ENCODE results near the gene VASP. TPM values are rescaled to one million over a fixed set of nuclear protein-coding genes. Genes with fewer than 3 reads are reported as not detected.

The VASP gene
- total RNA-seq, 2 donors from 2014 or later, result 48.4 to 91.7 TPM

DNA sequence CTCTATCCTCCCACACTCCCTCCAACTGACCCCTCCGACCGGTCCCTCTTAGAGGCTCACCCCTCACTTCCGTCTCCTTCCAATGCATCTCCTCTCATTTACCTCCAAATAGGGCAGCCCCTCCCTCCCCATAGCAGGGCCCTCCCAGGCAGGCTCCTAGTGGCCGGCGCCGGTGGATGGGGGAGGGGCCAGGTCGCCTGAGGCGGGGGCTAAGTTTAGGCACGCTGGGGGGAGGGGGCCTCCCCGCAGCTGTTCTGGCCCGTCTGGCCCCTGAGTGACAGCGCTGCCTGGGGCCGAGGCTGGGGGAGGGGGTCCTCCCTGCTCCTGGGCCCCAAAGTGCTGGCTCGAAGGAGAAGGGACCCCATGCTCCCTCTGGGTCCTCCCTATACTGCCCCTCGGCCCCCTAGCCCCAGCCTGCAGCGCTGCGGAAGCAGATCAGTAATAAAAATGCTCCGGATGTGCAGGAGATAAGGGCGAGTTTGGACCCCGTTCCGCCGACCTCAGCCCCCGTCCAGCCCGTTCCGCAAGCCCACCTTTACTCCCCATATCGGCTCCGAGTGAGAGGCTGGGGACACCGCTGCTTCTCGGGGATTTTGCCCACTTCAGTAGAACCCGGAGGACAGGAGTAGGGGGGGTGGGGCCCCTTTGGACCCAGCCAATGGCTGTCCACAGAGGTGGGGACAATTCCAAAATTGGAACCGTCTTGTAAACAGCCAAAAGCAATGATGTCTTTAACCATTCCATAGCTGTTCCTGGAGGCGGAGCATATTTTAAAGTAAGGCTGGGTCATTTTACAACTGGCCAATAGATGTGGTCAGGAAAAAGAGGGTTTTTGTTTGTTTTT is 14.4 kb upstream of the VASP start:
- ATAC-seq (peak; percentile 53 to 70), DNase-seq (peak; percentile 74)
- intact Hi-C loops (cut with DNase I), result no loop called here

GRCh38 chr19:45494261-45494916 is 12.9 kb upstream of the VASP start:
- ATAC-seq, result no peak
- intact Hi-C loops (cut with DNase I), result no loop called here
- DNase-seq, result no peak

- no peak for ATAC-seq
- intact Hi-C loops (cut with DNase I), result no loop called here
- DNase-seq, result no peak
Observed at GRCh38 chr19:45495178-45495577, 12.1 kb upstream of the VASP start.

GRCh38 chr19:45496349-45496953 is 10.8 kb upstream of the VASP start:
- intact Hi-C loops (cut with DNase I), result no loop called here
- ATAC-seq, result peak; percentile 29 to 36
- peak; percentile 56 for DNase-seq

GRCh38 chr19:45497791-45498190 is 9.5 kb upstream of the VASP start:
- intact Hi-C loops (cut with DNase I), result no loop called here
- ATAC-seq, result no peak
- no peak for DNase-seq

- peak in 1 of 2 donors; percentile 5 for ATAC-seq
- intact Hi-C loops (cut with DNase I), result no loop called here
- DNase-seq, result no peak
Observed at GRCh38 chr19:45498411-45499195, 8.7 kb upstream of the VASP start, which contains the start of gene PPM1N. Gene PPM1N (plus strand): TSS chr19:45498443. CDS start chr19:45498473, 30 bp downstream.

DNA sequence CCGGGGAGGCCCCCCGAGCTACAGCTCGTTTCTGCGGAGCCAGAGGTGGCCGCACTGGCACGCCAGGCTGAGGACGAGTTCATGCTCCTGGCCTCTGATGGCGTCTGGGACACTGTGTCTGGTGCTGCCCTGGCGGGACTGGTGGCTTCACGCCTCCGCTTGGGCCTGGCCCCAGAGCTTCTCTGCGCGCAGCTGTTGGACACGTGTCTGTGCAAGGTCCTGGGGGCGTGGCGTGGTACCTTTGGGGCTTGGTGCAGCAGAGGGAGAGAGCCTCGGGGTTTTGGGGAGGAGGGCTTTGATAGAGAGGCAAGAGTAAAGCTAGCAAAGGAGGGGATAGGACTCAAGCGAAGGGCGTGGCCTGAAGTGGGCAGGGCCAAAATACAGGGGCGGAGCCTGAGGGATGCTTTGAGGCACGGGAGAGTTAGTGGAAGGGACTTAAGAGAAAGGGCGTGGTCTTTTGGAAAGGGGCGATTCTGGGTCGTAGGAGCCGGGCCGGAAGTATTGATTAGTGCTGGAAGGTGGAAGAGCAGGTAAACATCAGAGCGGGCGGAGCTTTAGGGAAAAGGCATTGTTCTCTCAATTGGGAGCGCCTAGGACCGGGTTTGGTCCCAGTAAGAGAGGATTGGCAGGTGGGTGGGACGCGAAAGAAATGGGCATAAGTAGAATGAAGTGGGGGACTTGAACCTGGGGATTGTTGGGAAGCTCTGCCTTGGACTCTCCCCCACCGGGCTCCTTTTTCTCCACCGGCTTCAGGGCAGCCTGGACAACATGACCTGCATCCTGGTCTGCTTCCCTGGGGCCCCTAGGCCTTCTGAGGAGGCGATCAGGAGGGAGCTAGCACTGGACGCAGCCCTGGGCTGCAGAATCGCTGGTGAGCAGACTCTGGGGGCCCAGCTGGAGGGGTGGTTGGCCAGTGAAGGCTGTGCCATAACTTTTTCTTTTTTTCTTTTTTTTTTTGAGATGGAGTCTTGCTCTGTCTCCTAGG is 7.8 kb upstream of the VASP start:
- intact Hi-C loops (cut with DNase I), result no loop called here
- ATAC-seq (peak in 1 of 2 donors; percentile 11), DNase-seq (peak; percentile 57)

DNA sequence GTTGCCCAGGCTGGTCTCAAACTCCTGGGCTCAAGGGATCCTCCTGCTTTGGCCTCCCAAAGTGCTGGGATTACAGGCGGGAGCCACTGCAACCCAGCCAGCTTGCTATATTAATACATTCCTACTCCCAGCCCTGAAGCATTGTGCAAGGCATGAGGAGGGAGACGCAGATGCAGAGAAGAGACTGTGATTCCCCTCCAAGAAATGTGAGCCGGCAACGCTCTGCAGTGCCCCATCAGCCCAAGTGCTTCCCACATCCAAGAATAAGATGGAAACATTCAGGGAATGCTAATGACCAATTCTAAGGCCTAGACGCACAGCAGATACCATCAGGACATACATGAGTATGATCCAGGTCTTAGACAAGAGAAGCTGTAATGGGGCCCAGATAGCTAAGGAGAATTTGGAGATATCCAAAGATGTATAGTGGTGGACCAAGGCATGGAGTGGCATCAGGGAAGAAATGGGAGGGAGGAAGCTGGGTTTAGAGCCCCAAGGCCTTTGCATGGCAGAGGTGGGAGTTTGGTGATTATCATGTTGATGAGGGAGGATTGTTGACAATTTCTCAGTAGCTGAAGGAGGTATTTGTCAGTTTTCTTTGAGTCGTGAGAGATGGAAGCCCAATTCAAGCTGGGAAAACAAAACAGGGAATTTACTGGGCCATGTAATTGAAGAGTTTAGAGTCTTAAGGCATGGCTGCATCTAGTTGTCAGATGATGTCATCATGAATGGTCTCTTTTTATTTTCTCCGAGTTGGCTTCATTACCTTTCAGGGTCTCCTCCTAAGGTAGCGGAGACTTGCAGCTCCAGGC is 6.2 kb upstream of the VASP start:
- intact Hi-C loops (cut with DNase I), result no loop called here
- ATAC-seq (no peak), DNase-seq (no peak)

DNA sequence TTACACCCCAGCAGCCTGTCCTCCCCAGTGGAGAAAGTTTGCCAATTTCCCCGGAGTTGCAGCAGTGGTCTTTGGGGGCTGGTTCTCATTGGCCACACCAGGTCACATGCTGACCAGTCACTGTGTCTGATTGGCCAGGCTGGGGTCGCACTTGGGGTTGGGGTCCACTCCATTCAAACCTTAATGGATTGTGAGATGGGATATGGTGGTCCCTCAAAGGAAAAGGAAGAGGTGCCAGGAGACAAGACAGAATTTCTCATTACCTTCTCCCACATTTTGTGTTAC is 5.6 kb upstream of the VASP start:
- ATAC-seq (no peak), DNase-seq (no peak)
- intact Hi-C loops (cut with DNase I), result no loop called here

- intact Hi-C loops (cut with DNase I), result no loop called here
- no peak for ATAC-seq
Observed at GRCh38 chr19:45502111-45502510, 5.2 kb upstream of the VASP start.

DNA sequence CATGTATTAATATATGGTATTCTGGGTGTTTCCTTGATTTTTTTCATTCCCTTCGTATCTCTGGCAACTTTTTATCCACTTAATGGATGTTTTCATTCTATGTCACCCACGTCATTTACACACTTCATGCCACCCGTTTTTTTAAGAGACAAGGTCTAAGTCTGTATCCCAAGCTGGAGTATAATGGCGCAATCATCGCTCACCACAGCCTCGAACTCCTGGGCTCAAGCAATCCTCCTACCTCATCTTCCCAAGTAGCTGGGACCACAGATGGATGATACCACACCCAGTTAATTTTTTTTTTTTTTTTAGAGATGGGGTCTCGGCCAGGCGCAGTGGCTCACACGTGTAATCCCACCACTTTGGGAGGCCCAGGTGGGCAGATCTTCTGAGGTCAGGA is 3.4 kb upstream of the VASP start:
- DNase-seq, result no peak
- intact Hi-C loops (cut with DNase I), result no loop called here
- no peak for ATAC-seq

More at GRCh38 chr19:45502111-45502510, 5.2 kb upstream of the VASP start:
- no peak for DNase-seq

- no peak for ATAC-seq
- intact Hi-C loops (cut with DNase I), result no loop called here
- no peak for DNase-seq
Observed at GRCh38 chr19:45505151-45505995, 1.9 kb upstream of the VASP start.

DNA sequence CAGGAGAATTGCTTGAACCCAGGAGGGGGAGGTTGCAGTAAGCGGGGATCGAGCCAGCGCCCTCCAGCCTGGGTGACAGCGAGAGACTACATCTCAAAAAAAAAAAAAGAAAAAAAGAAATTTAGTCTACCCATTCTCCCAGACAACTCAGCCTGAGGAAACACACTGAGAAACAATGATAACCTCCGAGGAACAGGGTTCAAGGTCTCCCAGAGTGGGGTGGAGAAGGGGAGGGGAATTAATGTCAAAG is 1.4 kb upstream of the VASP start:
- no peak for DNase-seq
- intact Hi-C loops (cut with DNase I), result no loop called here

DNA sequence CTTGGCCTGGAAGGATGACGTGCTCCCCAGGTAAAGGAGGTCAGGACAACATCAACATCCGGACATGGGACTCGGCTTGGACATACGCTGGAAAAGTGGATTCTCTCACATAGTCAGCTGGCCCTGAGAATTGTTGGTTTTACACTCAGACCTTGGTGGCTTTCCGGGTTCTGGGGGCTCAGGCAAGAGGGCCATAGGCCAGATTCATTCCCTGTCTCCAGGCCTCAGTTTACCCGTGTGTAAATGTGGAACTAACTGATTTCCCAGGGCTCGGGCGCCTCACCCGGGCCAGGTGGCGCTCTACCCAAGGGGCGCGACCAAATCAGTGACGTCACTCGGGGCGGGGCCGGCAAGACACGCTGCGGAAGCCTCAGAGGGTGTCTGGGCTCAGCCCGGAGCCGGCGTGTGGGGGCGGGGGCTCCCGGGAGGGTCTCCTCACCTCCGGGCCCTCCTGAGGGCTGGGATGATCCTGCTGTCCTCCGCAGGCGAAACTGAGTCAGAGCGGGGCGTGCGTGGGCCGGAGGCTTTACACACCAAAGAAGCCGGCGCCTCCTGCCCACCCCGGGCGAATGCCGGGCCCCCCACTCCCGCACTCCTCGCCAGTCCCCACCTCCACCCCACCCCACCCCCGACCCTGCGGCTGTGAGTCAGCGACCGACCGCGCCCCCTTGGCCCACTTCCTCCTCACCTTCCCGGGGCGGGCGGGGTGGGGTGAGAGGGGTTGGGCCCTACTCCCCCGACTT is 862 bp upstream of the VASP start:
- peak; percentile 96 for DNase-seq
- peak; percentile 82 to 86 for ATAC-seq
- intact Hi-C loops (cut with DNase I), result no loop called here

More for the DNA sequence above, 1.4 kb upstream of the VASP start:
- ATAC-seq, result no peak

DNA sequence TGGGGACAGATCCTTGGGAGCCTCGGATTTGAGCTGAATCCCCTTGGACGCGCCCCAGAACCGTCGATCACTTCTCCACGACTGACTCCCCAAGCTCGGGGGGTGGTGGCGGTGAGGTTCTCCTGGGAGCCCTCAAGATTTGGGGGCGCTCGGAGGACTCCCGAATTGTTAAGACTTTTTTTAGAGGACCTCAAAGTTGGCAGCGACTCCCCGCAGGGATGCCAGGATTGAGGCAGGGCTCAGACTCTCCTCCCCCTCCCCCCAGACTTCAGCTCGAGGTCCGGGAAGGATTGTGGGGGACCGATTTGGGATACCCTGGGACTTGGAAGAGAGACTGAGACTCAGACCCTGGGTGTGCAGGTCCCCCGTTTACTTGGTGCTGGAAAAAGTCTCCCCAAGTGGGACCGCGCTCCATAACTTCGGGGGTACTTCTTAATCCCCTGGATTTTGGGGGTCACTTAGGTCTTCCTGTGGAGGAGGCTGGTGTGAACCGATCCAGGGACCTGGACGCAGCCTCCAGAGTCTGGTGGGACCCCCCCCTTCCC is 665 bp downstream of the VASP start:
- DNase-seq (no peak), ATAC-seq (peak in 1 of 2 donors; percentile 7)
- intact Hi-C loops (cut with DNase I), result no loop called here

- peak; percentile 8 to 18 for ATAC-seq
- DNase-seq, result peak; percentile 64
- intact Hi-C loops (cut with DNase I), result no loop called here
Observed at GRCh38 chr19:45508417-45508860, 1.2 kb downstream of the VASP start.
